Measurements from ENCODE around the gene SNAP47.

- TF ChIP-seq CTCF (IDR thresholded peaks at IDR 0.05) (no peak), POLR2A (IDR thresholded peaks at IDR 0.05) (no peak)
These were observed 25.1 kb downstream of the SNAP47 start for GRCh38 chr1:227760377-227760776.

All from esophagus squamous epithelium (tissue), 4 donors.